B cell (primary cell): Measurements from ENCODE around the gene C1orf185. TPM values are rescaled to one million over a fixed set of nuclear protein-coding genes. Genes with fewer than 3 reads are reported as not detected.

Experiments
- ATAC-seq: fragments of 200-7000 bp; cut with Tn5 transposase; one replicate; pipeline ENCODE4 v1.10.0; 2021; ENCODE audit warnings: low read depth, mild to moderate bottlenecking, moderate number of reproducible peaks, moderate library complexity
- CTCF ChIA-PET: fragments of 350-600 bp; sonication (Branson Sonifier 250); formaldehyde crosslinking; loops from one replicate; lab custom pipeline; 2021; ENCODE audit warnings: antibody characterized with exemption, inconsistent platforms; lab: Charles Lee
- POLR2A ChIA-PET: fragments of 350-600 bp; sonication (Branson Sonifier 250); formaldehyde crosslinking; loops from one replicate; lab custom pipeline; 2021; ENCODE audit warnings: antibody characterized with exemption; lab: Charles Lee
- DNase-seq: peaks from one replicate; pipeline ENCODE4 v3.0.0; 2013
- H2AFZ ChIP-seq: 2 replicates; pipeline ENCODE4 v1.6.1; 2012; ENCODE audit warnings: mild to moderate bottlenecking, low read depth, low read length; ENCODE audit not compliant: insufficient read depth, poor library complexity, severe bottlenecking
- H3K27ac ChIP-seq, 2 donors: 1 replicate in 1 of 2; 2 replicates in 1 of 2; pipeline ENCODE4 v1.5.1; 2012 to 2013; ENCODE audit warnings: low read length in 2 of 2, mild to moderate bottlenecking in 2 of 2, moderate library complexity in 1 of 2
- H3K27me3 ChIP-seq, 4 experiments: fragments of 200-600 bp in 1 of 4; sonication (generic) in 1 of 4; replicated peaks in 1 of 4; 1 replicate in 2 of 4; 2 replicates in 2 of 4; pipeline versions ENCODE4 v1.6.1 to v1.7.0; 2013 to 2016; ENCODE audit warnings: low read length in 3 of 4, mild to moderate bottlenecking in 2 of 4, mixed read lengths in 1 of 4, moderate library complexity in 1 of 4; ENCODE audit not compliant: insufficient read depth in 4 of 4, control insufficient read depth in 3 of 4; ENCODE audit errors: control extremely low read depth in 1 of 4
- H3K36me3 ChIP-seq, 2 experiments: replicated peaks in 1 of 2; 1 replicate in 1 of 2; 2 replicates in 1 of 2; pipeline versions ENCODE4 v1.6.1 to v1.7.1; 2013; ENCODE audit warnings: low read length in 1 of 2; ENCODE audit not compliant: insufficient read depth in 2 of 2, control insufficient read depth in 1 of 2; ENCODE audit errors: control extremely low read depth in 1 of 2, extremely low read depth in 1 of 2
- H3K4me1 ChIP-seq, 2 donors: fragments of 200-600 bp in 1 of 2; sonication (generic) in 1 of 2; 1 replicate in 1 of 2; 2 replicates in 1 of 2; pipeline versions ENCODE4 v1.5.1 to v1.6.1; 2013 to 2017; ENCODE audit warnings: low read length in 2 of 2; ENCODE audit not compliant: control insufficient read depth in 2 of 2, insufficient read depth in 2 of 2
- H3K4me2 ChIP-seq: replicated peaks from 2 replicates; pipeline ENCODE3; 2012; ENCODE audit warnings: mild to moderate bottlenecking, low read depth, low read length; ENCODE audit not compliant: poor library complexity, severe bottlenecking
- H3K4me3 ChIP-seq, 5 experiments: fragments of 200-600 bp in 1 of 5; sonication (generic) in 1 of 5; 1 replicate in 3 of 5; 2 replicates in 2 of 5; pipeline versions ENCODE4 v1.5.1 to v1.7.0; 2011 to 2016; ENCODE audit warnings: low read length in 4 of 5, mild to moderate bottlenecking in 4 of 5, low read depth in 2 of 5, control low read depth in 1 of 5, moderate library complexity in 1 of 5; ENCODE audit not compliant: insufficient read depth in 1 of 5; ENCODE audit errors: control extremely low read depth in 1 of 5, extremely low read depth in 1 of 5
- H3K79me2 ChIP-seq: fragments of 200-600 bp; sonication (generic); one replicate; pipeline ENCODE4 v1.6.0; 2016; ENCODE audit warnings: low read length; ENCODE audit not compliant: control insufficient read depth, insufficient read depth
- H3K9ac ChIP-seq: fragments of 200-600 bp; sonication (generic); 2 replicates; pipeline ENCODE4 v1.6.1; 2017; ENCODE audit warnings: mild to moderate bottlenecking, low read length, moderate library complexity
- H3K9me3 ChIP-seq, 3 donors: one replicate each; pipeline versions ENCODE4 v1.6.1 to v1.7.1; 2013; ENCODE audit warnings: low read length in 2 of 3; ENCODE audit not compliant: control insufficient read depth in 2 of 3, insufficient read depth in 1 of 3; ENCODE audit errors: control extremely low read depth in 1 of 3
- H4K20me1 ChIP-seq: 2 replicates; pipeline ENCODE4 v1.6.0; 2012; ENCODE audit warnings: mild to moderate bottlenecking, low read length; ENCODE audit not compliant: insufficient read depth, control insufficient read depth, poor library complexity, severe bottlenecking
- H3K27ac Mint-ChIP-seq: one replicate; pipeline ENCODE4 v1.8.0; 2021; ENCODE audit warnings: mixed read lengths
- H3K27me3 Mint-ChIP-seq: one replicate; pipeline ENCODE4 v1.8.0; 2021; ENCODE audit warnings: mixed read lengths
- H3K4me1 Mint-ChIP-seq: one replicate; pipeline ENCODE4 v1.8.0; 2021; ENCODE audit warnings: mixed read lengths
- H3K4me3 Mint-ChIP-seq: one replicate; pipeline ENCODE4 v1.8.0; 2021; ENCODE audit warnings: mixed read lengths
- H3K9me3 Mint-ChIP-seq: one replicate; pipeline ENCODE4 v1.8.0; 2022; ENCODE audit warnings: mixed read lengths; ENCODE audit not compliant: insufficient read depth
- CTCF ChIP-seq: fragments of 200-600 bp; IDR thresholded peaks from one replicate; pipeline ENCODE4 v1.8.0; 2022; ENCODE audit warnings: antibody characterized with exemption, mild to moderate bottlenecking
- EZH2 ChIP-seq: IDR thresholded peaks from 2 replicates; pipeline ENCODE4 v1.6.1; 2012; ENCODE audit warnings: borderline replicate concordance, low read depth, mild to moderate bottlenecking, moderate library complexity, low read length; ENCODE audit not compliant: insufficient read depth, poor library complexity, severe bottlenecking
- intact Hi-C: fragments of 100-400 bp; cut with micrococcal nuclease; formaldehyde crosslinking; loops from one replicate; pipeline ENCODE4 v1.10.0; 2022
- polyA plus RNA-seq: library from polyadenylated mRNA; depleted of rRNA; stranded (reverse); fragments of >200 nt; gene quantifications from 2 replicates; pipeline ENCODE4 v1.2.3, GENCODE V29; 2012
- small RNA-seq: library from RNA; depleted of rRNA; stranded (forward); fragments of <200 nt; gene quantifications from one replicate; pipeline ENCODE3, GENCODE V24; 2012; ENCODE audit warnings: low replicate concordance, low read depth; ENCODE audit not compliant: insufficient read length
- total RNA-seq, 2 donors: library from RNA; stranded (reverse); fragments of 120-200 nt in 1 of 2; gene quantifications; 1 replicate in 1 of 2; 2 replicates in 1 of 2; pipeline versions ENCODE4 v1.2.3 to v1.2.4, GENCODE V29; 2013 to 2022

The C1orf185 gene
- total and polyA plus RNA-seq, 2 donors (not counting 1 experiment from before 2014, with no cell fraction given): not detected

- Histone ChIP-seq H3K4me1 (no peaks in the 10 kb centered on the region), H3K9ac (no peak overlapping the region), H3K27ac (no peak overlapping the region), H3K4me2 (no peak overlapping the region), H3K9me3 (no peaks in the 10 kb centered on the region), H3K4me3 (no peak overlapping the region), H3K36me3 (no peaks in the 10 kb centered on the region), H3K27me3 (no peaks in the 10 kb centered on the region), H2AFZ (no peak overlapping the region), H4K20me1 (no peaks in the 10 kb centered on the region), H3K79me2 (no peaks in the 10 kb centered on the region)
- intact Hi-C loops: loop anchor here (1.0 kb wide), 1 partner anchor 419 kb away; no protein-coding TSS in a partner anchor
- POLR2A ChIA-PET: no interaction called here
- no peaks in the 10 kb centered on the region for H3K9me3 Mint-ChIP-seq
- no peaks in the 10 kb centered on the region for H3K4me1 Mint-ChIP-seq
- TF ChIP-seq EZH2: no peak
- no peak for TF ChIP-seq CTCF
- DNase-seq (no peak), ATAC-seq (no peak)
- no peak overlapping the region for H3K4me3 Mint-ChIP-seq
- H3K27me3 Mint-ChIP-seq: peaks cover 9% of the 10 kb centered on the region
- H3K27ac Mint-ChIP-seq: no peak overlapping the region
- CTCF ChIA-PET: interaction anchor here (1.2 to 8.2 kb wide), 9 partner anchors 8 to 416 kb away, joined by 3 to 225 read pairs (median 8); partner anchors contain the start of gene RNF11
Observed at GRCh38 chr1:51193564-51193963, 91.5 kb downstream of the C1orf185 start.

Small RNA genes within 50 kb of the gene (small RNA-seq; reads per million reads assigned to genes)
- gene MIR4421 (not detected), gene MIR6500 (not detected), gene RF00019 (not detected)

Other genes starting within 250 kb of the C1orf185 start
- gene FAF1, start 142.0 kb upstream of the C1orf185 start, total RNA-seq: 58.4 and 61.1 TPM in 2 replicates
- 10.1 and 10.2 TPM in 2 replicates for gene FAF1, start 142.0 kb upstream of the C1orf185 start, polyA plus RNA-seq
- 1.7 and 2.5 TPM in 2 replicates for gene CDKN2C, start 132.0 kb upstream of the C1orf185 start, total RNA-seq
- 1.5 and 2.6 TPM in 2 replicates for gene CDKN2C, start 132.0 kb upstream of the C1orf185 start, polyA plus RNA-seq
- 17.6 and 20.6 TPM in 2 replicates for gene RNF11, start 134.0 kb downstream of the C1orf185 start, total RNA-seq
- 10.0 and 36.3 TPM in 2 replicates for gene RNF11, start 134.0 kb downstream of the C1orf185 start, polyA plus RNA-seq
- gene TTC39A, start 228.3 kb downstream of the C1orf185 start, total RNA-seq: 0.41 TPM in 1 of 2 replicates, not detected in the other
- not detected in 2 replicates for gene TTC39A, start 228.3 kb downstream of the C1orf185 start, polyA plus RNA-seq